D721Med (cell line): ENCODE data around the gene PIERCE2.
"Not testable (repeated sequence)": the region's sequence is repeated elsewhere in the genome, so short reads cannot be mapped to it uniquely, and the experiment has no call there.

Experiments used
- DNase-seq: peaks from one replicate; pipeline ENCODE4 v3.0.0; 2011; ENCODE audit warnings: low spot score; ENCODE audit not compliant: insufficient read length
- FAIRE-seq: peaks from 2 replicates; lab custom pipeline; 2011; peaks lifted over from hg19 to GRCh38; lab: Jason Lieb, UNC
- CTCF ChIP-seq: IDR thresholded peaks from 2 replicates; pipeline ENCODE4 v1.5.1; 2012; ENCODE audit warnings: mild to moderate bottlenecking, control low read depth; ENCODE audit not compliant: insufficient read depth; ENCODE audit errors: missing control alignments

Gene PIERCE2

GRCh38 chr15:55401786-55402246, 6.5 kb upstream of the PIERCE2 start:
- no peak for TF ChIP-seq CTCF
- DNase-seq (no peak), FAIRE-seq (peak; percentile 69)

DNA sequence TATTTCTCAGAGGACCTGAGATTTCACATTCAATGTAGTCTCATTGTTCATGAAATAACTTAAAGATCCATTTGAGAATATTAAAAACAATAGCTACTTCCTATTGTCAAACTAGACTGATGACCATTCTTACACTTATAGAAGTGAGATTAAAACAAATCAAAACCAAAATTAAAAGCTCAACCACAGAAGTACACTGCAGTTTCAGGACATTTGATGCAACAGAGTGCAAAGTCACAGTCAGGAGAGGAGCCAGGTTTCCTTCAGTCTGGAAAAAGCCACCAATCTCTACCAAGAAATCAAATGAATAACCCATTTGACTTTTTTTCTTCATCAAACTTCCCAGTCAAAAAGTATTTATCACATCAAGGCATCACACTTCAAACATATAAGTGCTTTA, 5.6 kb upstream of the PIERCE2 start:
- FAIRE-seq = peak; percentile 73
- DNase-seq = no peak
- TF ChIP-seq CTCF = no peak

GRCh38 chr15:55403531-55403930, 4.8 kb upstream of the PIERCE2 start:
- DNase-seq (no peak), FAIRE-seq (no peak)
- TF ChIP-seq CTCF = no peak

- TF ChIP-seq CTCF = no peak
- DNase-seq = peak; percentile 25
- no peak for FAIRE-seq
These were observed 740 bp upstream of the PIERCE2 start for GRCh38 chr15:55407498-55408011.

DNA sequence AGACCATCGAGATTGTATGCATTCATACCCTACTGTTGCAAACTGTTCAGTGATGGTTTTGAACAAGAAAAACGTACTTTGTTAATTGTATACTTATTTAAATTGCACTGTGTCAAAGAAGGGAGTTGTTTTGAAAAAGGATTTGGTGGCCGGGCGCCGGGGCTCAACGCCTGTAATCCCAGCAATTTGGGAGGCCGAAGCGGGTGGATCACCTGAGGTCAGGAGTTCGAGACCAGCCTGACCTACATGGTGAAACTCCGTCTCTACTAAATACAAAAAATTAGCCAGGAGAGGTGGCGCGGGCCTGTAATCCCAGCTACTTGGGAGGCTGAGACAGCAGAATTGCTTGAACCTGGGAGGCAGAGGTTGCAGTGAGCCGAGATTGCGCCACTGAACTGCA, 681 bp downstream of the PIERCE2 start:
- not testable (repeated sequence) for FAIRE-seq, DNase-seq

- DNase-seq, FAIRE-seq: not testable (repeated sequence)
These were observed 9.4 kb downstream of the PIERCE2 start for GRCh38 chr15:55417678-55418077.

- no peak for TF ChIP-seq CTCF
- DNase-seq (no peak), FAIRE-seq (no peak)
These were observed 12.0 kb downstream of the PIERCE2 start for GRCh38 chr15:55420171-55420866.

GRCh38 chr15:55422089-55422488, 13.8 kb downstream of the PIERCE2 start:
- FAIRE-seq (no peak), DNase-seq (no peak)
- TF ChIP-seq CTCF = no peak
